Stomach smooth muscle (tissue), 2 donors: ENCODE measurements around the gene PXT1.

ENCODE experiments used
- H3K27ac ChIP-seq: one replicate; pipeline ENCODE4 v1.7.0; 2013; ENCODE audit warnings: mild to moderate bottlenecking, low read length, inconsistent platforms
- H3K27me3 ChIP-seq, 2 donors: one replicate each; pipeline ENCODE4 v1.7.0; 2013; ENCODE audit warnings: low read length in 2 of 2; ENCODE audit not compliant: insufficient read depth in 2 of 2, control insufficient read depth in 1 of 2
- H3K36me3 ChIP-seq, 2 donors: one replicate each; pipeline ENCODE4 v1.7.0; 2013; ENCODE audit warnings: low read length in 2 of 2; ENCODE audit not compliant: control insufficient read depth in 2 of 2, insufficient read depth in 2 of 2
- H3K4me1 ChIP-seq: one replicate; pipeline ENCODE4 v1.7.0; 2013; ENCODE audit warnings: low read length; ENCODE audit not compliant: control insufficient read depth, insufficient read depth
- H3K4me3 ChIP-seq, 2 donors: one replicate each; pipeline ENCODE4 v1.7.0; 2013; ENCODE audit warnings: low read length in 2 of 2
- H3K9ac ChIP-seq, 2 donors: one replicate each; pipeline ENCODE4 v1.7.0; 2013; ENCODE audit warnings: low read length in 2 of 2, mild to moderate bottlenecking in 1 of 2
- H3K9me3 ChIP-seq, 2 donors: one replicate each; pipeline ENCODE4 v1.7.0; 2013; ENCODE audit warnings: low read length in 2 of 2; ENCODE audit not compliant: control insufficient read depth in 2 of 2
- donor health status: healthy.
- donor health status: Pancreatic carcinoma.

The PXT1 gene

GRCh38 chr6:36378243-36378920, 64.3 kb downstream of the PXT1 start:
- Histone ChIP-seq H3K4me1 (peaks cover 2% of the 10 kb centered on the region), H3K27ac (no peak overlapping the region), H3K9ac (no peak overlapping the region), H3K9me3 (no peaks in the 10 kb centered on the region), H3K36me3 (no peaks in the 10 kb centered on the region), H3K4me3 (no peak overlapping the region), H3K27me3 (no peaks in the 10 kb centered on the region)

GRCh38 chr6:36377594-36377993, 65.1 kb downstream of the PXT1 start:
- Histone ChIP-seq H3K27ac (no peak overlapping the region), H3K9ac (no peak overlapping the region), H3K9me3 (no peaks in the 10 kb centered on the region), H3K4me1 (peaks cover 2% of the 10 kb centered on the region), H3K36me3 (no peaks in the 10 kb centered on the region), H3K27me3 (no peaks in the 10 kb centered on the region), H3K4me3 (no peak overlapping the region)

- no peak overlapping the region for H3K9ac ChIP-seq
- no peaks in the 10 kb centered on the region for H3K9me3 ChIP-seq
- peaks cover 2% of the 10 kb centered on the region for H3K4me1 ChIP-seq
- no peak overlapping the region for H3K4me3 ChIP-seq
- H3K36me3 ChIP-seq: no peaks in the 10 kb centered on the region
- no peaks in the 10 kb centered on the region for H3K27me3 ChIP-seq
- no peak overlapping the region for H3K27ac ChIP-seq
These were observed 65.9 kb downstream of the PXT1 start for GRCh38 chr6:36376742-36377141.

GRCh38 chr6:36376183-36376582, 66.5 kb downstream of the PXT1 start:
- H3K4me1 ChIP-seq: peaks cover 2% of the 10 kb centered on the region
- H3K9me3 ChIP-seq: no peaks in the 10 kb centered on the region
- H3K9ac ChIP-seq: no peak overlapping the region
- H3K27ac ChIP-seq: no peak overlapping the region
- no peaks in the 10 kb centered on the region for H3K36me3 ChIP-seq
- no peak overlapping the region for H3K4me3 ChIP-seq
- H3K27me3 ChIP-seq: no peaks in the 10 kb centered on the region

GRCh38 chr6:36375644-36376155, 67.0 kb downstream of the PXT1 start:
- Histone ChIP-seq H3K36me3 (no peaks in the 10 kb centered on the region), H3K4me3 (no peak overlapping the region), H3K27me3 (no peaks in the 10 kb centered on the region), H3K27ac (no peak overlapping the region), H3K9me3 (no peaks in the 10 kb centered on the region), H3K9ac (no peak overlapping the region), H3K4me1 (peaks cover 2% of the 10 kb centered on the region)

- H3K27me3 ChIP-seq: no peaks in the 10 kb centered on the region
- H3K9ac ChIP-seq: no peak overlapping the region
- no peaks in the 10 kb centered on the region for H3K9me3 ChIP-seq
- H3K36me3 ChIP-seq: no peaks in the 10 kb centered on the region
- no peak overlapping the region for H3K27ac ChIP-seq
- no peak overlapping the region for H3K4me3 ChIP-seq
- H3K4me1 ChIP-seq: peaks cover 2% of the 10 kb centered on the region
These were observed 67.7 kb downstream of the PXT1 start for GRCh38 chr6:36374972-36375371.

- H3K36me3 ChIP-seq: no peaks in the 10 kb centered on the region
- peaks cover 2% of the 10 kb centered on the region for H3K4me1 ChIP-seq
These were observed 68.5 kb downstream of the PXT1 start for GRCh38 chr6:36374194-36374593.

GRCh38 chr6:36373368-36374019, 69.2 kb downstream of the PXT1 start:
- Histone ChIP-seq H3K9ac (no peak overlapping the region), H3K27ac (no peak overlapping the region), H3K36me3 (no peaks in the 10 kb centered on the region), H3K4me3 (no peak overlapping the region), H3K4me1 (peaks cover 2% of the 10 kb centered on the region), H3K27me3 (no peaks in the 10 kb centered on the region), H3K9me3 (no peaks in the 10 kb centered on the region)

More at GRCh38 chr6:36374194-36374593, 68.5 kb downstream of the PXT1 start:
- H3K9ac ChIP-seq: no peak overlapping the region
- no peak overlapping the region for H3K4me3 ChIP-seq
- no peaks in the 10 kb centered on the region for H3K27me3 ChIP-seq
- no peaks in the 10 kb centered on the region for H3K9me3 ChIP-seq
- no peak overlapping the region for H3K27ac ChIP-seq

- H3K4me1 ChIP-seq: peaks cover 2% of the 10 kb centered on the region
- H3K27ac ChIP-seq: no peak overlapping the region
- no peaks in the 10 kb centered on the region for H3K9me3 ChIP-seq
- no peak overlapping the region for H3K9ac ChIP-seq
- H3K36me3 ChIP-seq: no peaks in the 10 kb centered on the region
- H3K27me3 ChIP-seq: no peaks in the 10 kb centered on the region
- no peak overlapping the region for H3K4me3 ChIP-seq
These were observed 70.6 kb downstream of the PXT1 start for GRCh38 chr6:36372088-36372487.

GRCh38 chr6:36371211-36371610, 71.4 kb downstream of the PXT1 start:
- Histone ChIP-seq H3K36me3 (no peaks in the 10 kb centered on the region), H3K27ac (no peak overlapping the region), H3K9me3 (no peaks in the 10 kb centered on the region), H3K4me3 (no peak overlapping the region), H3K27me3 (no peaks in the 10 kb centered on the region), H3K4me1 (peaks cover 2% of the 10 kb centered on the region), H3K9ac (no peak overlapping the region)

- Histone ChIP-seq H3K9me3 (no peaks in the 10 kb centered on the region), H3K4me1 (peaks cover 2% of the 10 kb centered on the region), H3K36me3 (no peaks in the 10 kb centered on the region), H3K9ac (no peak overlapping the region), H3K27me3 (no peaks in the 10 kb centered on the region), H3K27ac (no peak overlapping the region), H3K4me3 (no peak overlapping the region)
These were observed 72.0 kb downstream of the PXT1 start for GRCh38 chr6:36370638-36371037.
